Mesendoderm (in vitro differentiated cells): ENCODE measurements around the gene ISL2.

Experiments
- DNase-seq: peaks from one replicate; pipeline ENCODE4 v3.0.0; 2013
- H2AK5ac ChIP-seq: 2 replicates; pipeline ENCODE4 v1.6.1; 2013; ENCODE audit warnings: low read length, inconsistent platforms
- H2BK120ac ChIP-seq: 2 replicates; pipeline ENCODE4 v1.6.1; 2013; ENCODE audit warnings: low read depth, mild to moderate bottlenecking, low read length, moderate library complexity, mixed read lengths
- H2BK15ac ChIP-seq: replicated peaks from 2 replicates; pipeline ENCODE4 v1.6.1; 2013; ENCODE audit warnings: low read depth, mild to moderate bottlenecking, moderate library complexity
- H2BK5ac ChIP-seq: 2 replicates; pipeline ENCODE4 v1.6.1; 2013; ENCODE audit warnings: low read length, inconsistent platforms
- H3K18ac ChIP-seq: 2 replicates; pipeline ENCODE4 v1.6.1; 2013; ENCODE audit warnings: mild to moderate bottlenecking, low read length, mixed read lengths
- H3K23ac ChIP-seq: one replicate; pipeline ENCODE4 v1.6.1; 2013; ENCODE audit warnings: low read length
- H3K27ac ChIP-seq: 2 replicates; pipeline ENCODE4 v1.5.1; 2013; ENCODE audit warnings: low read depth, mild to moderate bottlenecking, inconsistent platforms, low read length, moderate library complexity
- H3K27me3 ChIP-seq: 2 replicates; pipeline ENCODE4 v1.6.1; 2013; ENCODE audit warnings: low read length, control low read depth, mild to moderate bottlenecking, inconsistent platforms; ENCODE audit not compliant: insufficient read depth, poor library complexity
- H3K36me3 ChIP-seq: 2 replicates; pipeline ENCODE4 v1.6.1; 2013; ENCODE audit warnings: low read length, inconsistent platforms; ENCODE audit not compliant: control insufficient read depth, insufficient read depth
- H3K4ac ChIP-seq: one replicate; pipeline ENCODE4 v1.6.1; 2013; ENCODE audit warnings: low read depth, mild to moderate bottlenecking, low read length, moderate library complexity
- H3K4me1 ChIP-seq: 2 replicates; pipeline ENCODE4 v1.6.1; 2013; ENCODE audit warnings: low read depth, low read length, inconsistent platforms; ENCODE audit not compliant: control insufficient read depth
- H3K4me2 ChIP-seq: 2 replicates; pipeline ENCODE4 v1.6.1; 2013; ENCODE audit warnings: low read length
- H3K4me3 ChIP-seq: 2 replicates; pipeline ENCODE4 v1.5.1; 2013; ENCODE audit warnings: mild to moderate bottlenecking, low read length
- H3K56ac ChIP-seq: one replicate; pipeline ENCODE4 v1.6.1; 2013; ENCODE audit warnings: low read length
- H3K79me1 ChIP-seq: 2 replicates; pipeline ENCODE4 v1.6.1; 2013; ENCODE audit warnings: low read length, inconsistent platforms
- H3K79me2 ChIP-seq: 2 replicates; pipeline ENCODE4 v1.6.1; 2013; ENCODE audit warnings: mild to moderate bottlenecking, low read length; ENCODE audit not compliant: control insufficient read depth, insufficient read depth
- H3K9ac ChIP-seq: 2 replicates; pipeline ENCODE4 v1.6.1; 2013; ENCODE audit warnings: low read length, inconsistent platforms
- H4K5ac ChIP-seq: one replicate; pipeline ENCODE4 v1.6.1; 2013; ENCODE audit warnings: low read length
- H4K8ac ChIP-seq: one replicate; pipeline ENCODE4 v1.6.1; 2013; ENCODE audit warnings: low read depth, mild to moderate bottlenecking, control low read depth, low read length, moderate library complexity
- WGBS: extraction: QIAGEN DNeasy Blood & Tissue Kit; methylation state at CpG from one replicate; pipeline ENCODE4 v1.1.7; 2013; ENCODE audit warnings: low lambda C conversion rate, missing lambda C conversion rate; ENCODE audit not compliant: insufficient coverage; ENCODE audit errors: extremely low coverage; 5-methylcytosine and 5-hydroxymethylcytosine counted together

Gene ISL2

DNA sequence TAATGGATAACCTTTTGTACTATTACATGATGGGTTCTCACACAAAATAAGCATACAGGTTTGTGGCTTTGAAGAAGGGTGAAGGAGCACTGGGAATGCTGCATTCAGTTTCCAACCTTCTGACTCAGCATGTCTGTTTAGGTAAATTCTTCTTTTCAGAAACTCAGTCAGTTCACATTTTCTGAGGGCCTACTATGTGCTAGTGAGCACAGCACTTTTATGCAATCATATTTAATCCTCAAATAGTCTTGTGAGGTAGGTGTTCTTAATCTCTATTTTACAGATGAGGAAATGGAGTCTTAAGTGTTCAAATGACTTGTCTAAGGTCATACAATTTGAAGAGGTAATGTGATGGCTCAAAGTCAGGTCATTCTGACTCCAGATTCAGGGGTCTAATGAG lies 41.2 kb downstream of the ISL2 start:
- Histone ChIP-seq H3K4ac (no peak overlapping the region), H4K5ac (no peak overlapping the region), H3K27me3 (no peaks in the 10 kb centered on the region), H2BK5ac (no peak overlapping the region), H3K36me3 (no peaks in the 10 kb centered on the region), H3K4me1 (peaks cover 3% of the 10 kb centered on the region), H2AK5ac (no peak overlapping the region), H2BK15ac (no peak overlapping the region), H3K18ac (no peak overlapping the region), H3K27ac (no peak overlapping the region), H3K79me1 (no peaks in the 10 kb centered on the region), H2BK120ac (no peak overlapping the region), H3K4me2 (no peak overlapping the region), H3K23ac (no peak overlapping the region), H4K8ac (no peak overlapping the region), H3K56ac (no peak overlapping the region), H3K79me2 (no peaks in the 10 kb centered on the region), H3K9ac (no peak overlapping the region), H3K4me3 (no peak overlapping the region)
- no peak for DNase-seq

DNA sequence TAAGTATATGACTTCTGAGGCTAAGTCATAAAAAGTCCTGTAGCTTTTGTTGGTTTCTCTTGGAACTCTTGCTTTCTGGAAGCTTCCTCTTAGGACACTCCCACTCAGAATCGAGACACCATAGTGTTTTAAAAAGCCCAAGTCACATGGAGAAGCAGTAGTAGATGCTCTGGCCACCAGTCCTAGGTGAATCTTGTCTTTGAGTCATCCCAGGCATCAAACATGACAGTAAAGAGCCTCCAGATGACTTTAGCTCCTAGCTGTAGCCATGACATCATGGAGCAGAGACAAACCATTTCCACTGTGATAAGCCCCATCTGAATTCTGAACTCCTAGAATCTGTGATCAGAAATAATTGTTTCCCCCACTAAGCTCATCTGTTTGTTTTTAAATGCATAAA lies 42.1 kb downstream of the ISL2 start:
- no peak overlapping the region for H3K23ac ChIP-seq
- no peak overlapping the region for H3K4ac ChIP-seq
- no peak overlapping the region for H3K27ac ChIP-seq
- no peak overlapping the region for H4K5ac ChIP-seq
- no peak overlapping the region for H3K9ac ChIP-seq
- H3K79me1 ChIP-seq, result no peaks in the 10 kb centered on the region
- H3K18ac ChIP-seq, result no peak overlapping the region
- no peaks in the 10 kb centered on the region for H3K79me2 ChIP-seq
- H3K27me3 ChIP-seq, result no peaks in the 10 kb centered on the region
- H2BK5ac ChIP-seq, result no peak overlapping the region
- H4K8ac ChIP-seq, result no peak overlapping the region
- H3K4me1 ChIP-seq, result peaks cover 3% of the 10 kb centered on the region
- no peak overlapping the region for H3K4me3 ChIP-seq
- H2BK15ac ChIP-seq, result no peak overlapping the region
- no peak overlapping the region for H2BK120ac ChIP-seq
- no CpG with 5 or more reads among the region's 1 CpG for WGBS
- no peaks in the 10 kb centered on the region for H3K36me3 ChIP-seq
- H2AK5ac ChIP-seq, result no peak overlapping the region
- H3K56ac ChIP-seq, result no peak overlapping the region
- no peak overlapping the region for H3K4me2 ChIP-seq
- DNase-seq, result no peak

DNA sequence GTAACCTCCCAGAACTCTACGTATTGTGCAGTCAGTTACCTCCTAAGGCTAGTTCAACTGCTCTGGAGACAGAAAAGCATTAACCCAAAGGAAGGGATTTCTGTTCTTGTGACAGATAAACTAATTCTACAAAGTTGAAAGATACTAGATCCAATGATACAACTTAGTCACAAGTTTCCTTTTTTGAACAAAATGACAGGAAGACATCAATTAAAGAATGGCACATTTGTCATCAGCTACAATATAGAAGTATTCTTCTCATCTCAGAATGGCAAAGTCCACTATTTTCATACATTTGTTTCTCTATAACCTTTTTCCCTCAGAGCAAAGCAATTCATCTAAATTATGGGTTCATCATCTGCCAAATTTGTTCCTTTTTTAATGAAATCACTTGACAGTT lies 43.7 kb downstream of the ISL2 start:
- WGBS, result no CpG with 5 or more reads among the region's 1 CpG
- H4K5ac ChIP-seq, result no peak overlapping the region

DNA sequence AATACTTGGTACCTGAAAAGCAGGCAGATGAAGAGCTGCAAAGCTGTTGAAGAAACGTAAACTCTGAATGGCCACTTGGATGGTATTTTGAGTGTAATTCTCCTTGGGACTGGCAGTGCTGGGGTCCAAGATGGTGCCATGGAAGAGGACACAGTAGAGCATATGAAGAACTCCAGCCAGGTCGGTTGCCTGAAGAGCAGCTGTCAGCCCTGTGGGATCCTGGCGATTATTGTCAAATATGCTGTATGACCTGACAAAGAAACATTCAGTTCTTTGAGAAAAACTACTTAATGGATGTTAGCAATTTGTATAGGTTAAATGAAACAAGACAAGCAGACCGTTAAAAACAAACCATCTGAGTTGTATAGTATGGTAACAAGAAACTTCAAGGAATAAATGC lies 44.8 kb downstream of the ISL2 start:
- no CpG with 5 or more reads among the region's 4 CpGs for WGBS

More for the DNA sequence above, 43.7 kb downstream of the ISL2 start:
- no peak overlapping the region for H3K4ac ChIP-seq
- H3K4me1 ChIP-seq, result peaks cover 3% of the 10 kb centered on the region
- H3K36me3 ChIP-seq, result no peaks in the 10 kb centered on the region
- H3K27me3 ChIP-seq, result no peaks in the 10 kb centered on the region
- H3K9ac ChIP-seq, result no peak overlapping the region
- H3K79me1 ChIP-seq, result no peaks in the 10 kb centered on the region
- H3K79me2 ChIP-seq, result no peaks in the 10 kb centered on the region
- H4K8ac ChIP-seq, result no peak overlapping the region
- no peak overlapping the region for H2BK15ac ChIP-seq
- H3K56ac ChIP-seq, result no peak overlapping the region
- H3K18ac ChIP-seq, result no peak overlapping the region
- no peak overlapping the region for H2BK5ac ChIP-seq
- no peak overlapping the region for H2AK5ac ChIP-seq
- H3K4me2 ChIP-seq, result no peak overlapping the region
- no peak overlapping the region for H3K27ac ChIP-seq
- H3K23ac ChIP-seq, result no peak overlapping the region
- no peak overlapping the region for H2BK120ac ChIP-seq
- DNase-seq, result no peak
- H3K4me3 ChIP-seq, result no peak overlapping the region

DNA sequence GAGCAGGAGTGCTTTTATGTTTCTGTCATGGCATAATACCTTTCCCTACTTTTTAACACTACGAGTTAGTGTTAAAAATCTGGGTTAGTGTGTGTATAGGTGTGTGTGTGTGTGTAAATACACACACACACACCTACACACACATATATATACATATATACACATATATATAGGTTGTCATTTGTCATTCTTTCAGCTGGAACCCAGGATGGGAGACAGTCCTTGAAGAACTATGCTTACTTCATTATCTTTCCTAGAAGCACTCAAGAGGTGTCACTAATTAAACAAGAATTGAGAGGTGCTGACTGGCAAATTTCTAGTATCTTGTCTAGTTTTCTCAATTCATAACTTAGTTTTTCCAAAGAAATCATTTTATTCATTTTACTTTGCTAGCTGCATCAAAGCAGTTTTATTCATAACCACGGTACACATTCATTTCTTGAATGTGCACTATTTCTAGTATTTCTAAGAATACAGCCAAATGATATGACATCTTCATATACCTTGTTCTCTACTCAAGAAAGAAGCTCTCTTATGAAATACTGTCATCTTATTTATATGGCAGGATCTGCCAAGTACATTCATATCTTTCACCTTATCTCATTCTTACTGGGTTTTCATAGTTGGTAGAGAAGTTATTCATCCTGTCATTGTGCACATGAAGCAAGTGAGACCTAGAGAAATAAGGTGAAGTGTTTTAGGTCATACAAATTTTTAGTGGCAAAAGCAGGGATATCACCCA lies 46.6 kb downstream of the ISL2 start:
- Histone ChIP-seq H3K4me3 (no peak overlapping the region), H3K56ac (no peak overlapping the region), H2BK120ac (no peak overlapping the region), H4K5ac (no peak overlapping the region), H2BK5ac (no peak overlapping the region), H2BK15ac (no peak overlapping the region), H3K79me1 (no peaks in the 10 kb centered on the region), H3K4me1 (no peaks in the 10 kb centered on the region), H3K23ac (no peak overlapping the region), H3K4me2 (no peak overlapping the region), H3K9ac (no peak overlapping the region), H3K79me2 (no peaks in the 10 kb centered on the region), H3K4ac (no peak overlapping the region), H3K27me3 (no peaks in the 10 kb centered on the region), H4K8ac (no peak overlapping the region), H3K18ac (no peak overlapping the region), H3K36me3 (no peaks in the 10 kb centered on the region), H3K27ac (no peak overlapping the region), H2AK5ac (no peak overlapping the region)
- DNase-seq, result no peak
- no CpG with 5 or more reads among the region's 2 CpGs for WGBS

More for the DNA sequence above, 44.8 kb downstream of the ISL2 start:
- no peak overlapping the region for H3K4me2 ChIP-seq
- no peak overlapping the region for H3K27ac ChIP-seq
- H3K23ac ChIP-seq, result no peak overlapping the region
- no peaks in the 10 kb centered on the region for H3K27me3 ChIP-seq
- H3K4me3 ChIP-seq, result no peak overlapping the region
- H2BK5ac ChIP-seq, result no peak overlapping the region
- H3K79me2 ChIP-seq, result no peaks in the 10 kb centered on the region
- no peak overlapping the region for H2BK15ac ChIP-seq
- no peak overlapping the region for H4K8ac ChIP-seq
- H3K36me3 ChIP-seq, result no peaks in the 10 kb centered on the region
- H3K79me1 ChIP-seq, result no peaks in the 10 kb centered on the region
- H3K56ac ChIP-seq, result no peak overlapping the region
- no peak overlapping the region for H3K18ac ChIP-seq
- H2AK5ac ChIP-seq, result no peak overlapping the region
- no peak for DNase-seq
- peaks cover 3% of the 10 kb centered on the region for H3K4me1 ChIP-seq
- H3K4ac ChIP-seq, result no peak overlapping the region
- no peak overlapping the region for H3K9ac ChIP-seq
- H4K5ac ChIP-seq, result no peak overlapping the region
- no peak overlapping the region for H2BK120ac ChIP-seq

DNA sequence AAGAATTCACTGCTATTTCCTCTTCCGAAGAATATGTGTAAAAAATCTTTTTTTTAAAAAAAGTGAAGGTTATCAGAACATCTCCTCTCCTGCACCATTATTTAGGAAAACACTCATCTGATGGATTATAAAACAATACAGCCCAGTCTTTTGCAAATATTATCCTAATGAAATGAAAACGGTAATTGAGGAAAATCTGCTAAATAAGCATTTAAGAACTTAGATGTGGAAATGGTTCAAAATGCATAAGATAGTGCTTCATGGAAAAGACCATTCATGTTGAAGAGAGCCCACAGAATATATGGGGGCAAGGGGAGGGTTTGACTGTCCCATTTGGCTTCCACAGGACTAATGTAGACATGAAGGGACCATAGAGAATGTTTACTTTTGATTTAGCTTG lies 47.8 kb downstream of the ISL2 start:
- Histone ChIP-seq H3K79me2 (no peaks in the 10 kb centered on the region), H3K4me1 (no peaks in the 10 kb centered on the region), H3K36me3 (no peaks in the 10 kb centered on the region), H3K9ac (no peak overlapping the region), H3K4me3 (no peak overlapping the region), H2BK120ac (no peak overlapping the region), H2BK15ac (no peak overlapping the region), H3K56ac (no peak overlapping the region), H2BK5ac (no peak overlapping the region), H3K27me3 (no peaks in the 10 kb centered on the region), H4K5ac (no peak overlapping the region), H4K8ac (no peak overlapping the region), H3K79me1 (no peaks in the 10 kb centered on the region), H3K4me2 (no peak overlapping the region), H3K27ac (no peak overlapping the region), H3K4ac (no peak overlapping the region), H3K18ac (no peak overlapping the region), H3K23ac (no peak overlapping the region), H2AK5ac (no peak overlapping the region)
- no CpG with 5 or more reads among the region's 2 CpGs for WGBS
- no peak for DNase-seq
